Dendritic cell treated with granulocyte-macrophage colony-stimulating factor and Interleukin-4, amounts not matched to agents 40 ng/mL and 50 ng/mL, for 4 days (primary cell): ENCODE results near the gene FGG.

Experiments
- H3K27ac Mint-ChIP-seq: one replicate; pipeline ENCODE4 v1.8.0; 2022; ENCODE audit warnings: mild to moderate bottlenecking, mixed read lengths
- H3K27me3 Mint-ChIP-seq: one replicate; pipeline ENCODE4 v1.8.0; 2022; ENCODE audit warnings: mild to moderate bottlenecking, mixed read lengths
- H3K36me3 Mint-ChIP-seq: one replicate; pipeline ENCODE4 v1.8.0; 2022; ENCODE audit warnings: low read depth, mixed read lengths
- H3K4me1 Mint-ChIP-seq: one replicate; pipeline ENCODE4 v1.8.0; 2022; ENCODE audit warnings: low read depth, mixed read lengths
- H3K4me3 Mint-ChIP-seq: one replicate; pipeline ENCODE4 v1.8.0; 2022; ENCODE audit warnings: mild to moderate bottlenecking, moderate library complexity, mixed read lengths
- H3K9me3 Mint-ChIP-seq: one replicate; pipeline ENCODE4 v1.8.0; 2022; ENCODE audit warnings: mixed read lengths
- intact Hi-C: fragments of 100-400 bp; cut with micrococcal nuclease; formaldehyde crosslinking; loops from one replicate; pipeline ENCODE4 v1.15.0; 2022

The FGG gene

GRCh38 chr4:154620111-154620510, 7.7 kb upstream of the FGG start:
- Mint-ChIP-seq H3K27me3 (no peaks in the 10 kb centered on the region), H3K27ac (no peak overlapping the region), H3K36me3 (no peaks in the 10 kb centered on the region), H3K9me3 (no peaks in the 10 kb centered on the region), H3K4me3 (no peak overlapping the region), H3K4me1 (no peaks in the 10 kb centered on the region)
- intact Hi-C loops = no loop called here

- intact Hi-C loops = loop anchor here (1.0 kb wide), 1 partner anchor 69 kb away; the partner anchor contains the start of gene PLRG1
- H3K9me3 Mint-ChIP-seq = no peaks in the 10 kb centered on the region
- no peaks in the 10 kb centered on the region for H3K27me3 Mint-ChIP-seq
- no peak overlapping the region for H3K4me3 Mint-ChIP-seq
- no peak overlapping the region for H3K27ac Mint-ChIP-seq
- no peaks in the 10 kb centered on the region for H3K4me1 Mint-ChIP-seq
- H3K36me3 Mint-ChIP-seq = no peaks in the 10 kb centered on the region
Measured at GRCh38 chr4:154618708-154619315, 6.4 kb upstream of the FGG start.

DNA sequence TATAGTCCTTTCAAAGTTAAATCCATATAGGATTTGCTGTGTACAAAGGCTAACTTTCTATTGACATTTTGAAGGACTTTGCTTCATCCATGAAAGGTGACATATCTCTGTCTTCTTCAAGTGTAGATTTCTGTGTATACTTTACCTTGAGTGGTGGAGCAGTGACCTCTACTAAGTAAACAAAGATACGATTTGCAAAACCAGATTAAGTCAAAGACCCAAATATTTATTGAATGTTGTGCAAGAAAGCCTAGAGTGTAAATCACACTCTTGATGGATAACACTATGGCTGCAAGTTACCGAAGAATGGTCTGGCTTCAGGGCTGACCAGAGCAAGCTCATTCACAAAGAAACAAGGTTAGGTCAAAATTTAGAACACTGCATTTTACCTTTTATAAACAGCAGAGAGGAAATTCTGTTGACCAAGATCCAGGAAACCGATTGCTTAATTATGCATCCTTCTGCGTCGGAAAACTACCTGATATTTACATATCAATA, 5.4 kb upstream of the FGG start:
- H3K4me3 Mint-ChIP-seq = no peak overlapping the region
- no peaks in the 10 kb centered on the region for H3K36me3 Mint-ChIP-seq
- no peaks in the 10 kb centered on the region for H3K4me1 Mint-ChIP-seq
- no peaks in the 10 kb centered on the region for H3K9me3 Mint-ChIP-seq
- intact Hi-C loops = loop anchor here (1.0 kb wide), 1 partner anchor 68 kb away; the partner anchor contains the start of gene PLRG1
- H3K27me3 Mint-ChIP-seq = no peaks in the 10 kb centered on the region
- H3K27ac Mint-ChIP-seq = no peak overlapping the region

- H3K27ac Mint-ChIP-seq = no peak overlapping the region
- intact Hi-C loops = no loop called here
- no peaks in the 10 kb centered on the region for H3K36me3 Mint-ChIP-seq
- H3K27me3 Mint-ChIP-seq = no peaks in the 10 kb centered on the region
- H3K9me3 Mint-ChIP-seq = no peaks in the 10 kb centered on the region
- H3K4me1 Mint-ChIP-seq = no peaks in the 10 kb centered on the region
- H3K4me3 Mint-ChIP-seq = no peak overlapping the region
Measured at GRCh38 chr4:154616731-154617130, 4.3 kb upstream of the FGG start.

DNA sequence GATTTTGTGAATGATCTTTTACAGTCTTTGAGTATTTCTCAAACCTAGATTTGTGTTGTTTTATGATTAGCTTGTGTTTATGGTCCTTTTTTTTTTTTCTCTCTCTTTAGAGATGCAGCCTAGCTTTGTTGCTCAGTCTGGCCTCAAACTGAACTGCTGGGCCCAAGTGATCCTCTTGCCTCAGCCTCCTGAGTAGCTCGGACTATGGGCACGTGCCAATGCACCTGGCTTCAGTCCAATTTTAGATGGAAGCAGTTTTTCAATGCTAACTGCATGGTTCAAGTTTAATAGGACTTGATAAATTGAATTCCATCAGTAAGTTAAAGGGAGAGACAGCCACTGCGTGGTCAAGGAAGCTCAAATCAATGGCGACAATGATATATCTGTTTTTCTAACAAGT, 3.8 kb upstream of the FGG start:
- no peak overlapping the region for H3K27ac Mint-ChIP-seq
- no peaks in the 10 kb centered on the region for H3K36me3 Mint-ChIP-seq
- no peaks in the 10 kb centered on the region for H3K9me3 Mint-ChIP-seq
- H3K27me3 Mint-ChIP-seq = no peaks in the 10 kb centered on the region
- H3K4me1 Mint-ChIP-seq = no peaks in the 10 kb centered on the region
- H3K4me3 Mint-ChIP-seq = no peak overlapping the region
- intact Hi-C loops = no loop called here

- intact Hi-C loops = no loop called here
- H3K27me3 Mint-ChIP-seq = no peaks in the 10 kb centered on the region
- H3K36me3 Mint-ChIP-seq = no peaks in the 10 kb centered on the region
- H3K9me3 Mint-ChIP-seq = no peaks in the 10 kb centered on the region
- H3K4me1 Mint-ChIP-seq = no peaks in the 10 kb centered on the region
- H3K4me3 Mint-ChIP-seq = no peak overlapping the region
- no peak overlapping the region for H3K27ac Mint-ChIP-seq
Measured at GRCh38 chr4:154615211-154615610, 2.8 kb upstream of the FGG start.

GRCh38 chr4:154614306-154614705, 1.9 kb upstream of the FGG start:
- intact Hi-C loops = no loop called here
- Mint-ChIP-seq H3K27me3 (no peaks in the 10 kb centered on the region), H3K4me3 (no peak overlapping the region), H3K4me1 (no peaks in the 10 kb centered on the region), H3K9me3 (no peaks in the 10 kb centered on the region), H3K27ac (no peak overlapping the region), H3K36me3 (no peaks in the 10 kb centered on the region)

- no peak overlapping the region for H3K4me3 Mint-ChIP-seq
- no peaks in the 10 kb centered on the region for H3K9me3 Mint-ChIP-seq
- H3K4me1 Mint-ChIP-seq = no peaks in the 10 kb centered on the region
- intact Hi-C loops = no loop called here
- H3K27me3 Mint-ChIP-seq = no peaks in the 10 kb centered on the region
- no peaks in the 10 kb centered on the region for H3K36me3 Mint-ChIP-seq
- H3K27ac Mint-ChIP-seq = no peak overlapping the region
Measured at GRCh38 chr4:154611833-154612232, 623 bp downstream of the FGG start.

GRCh38 chr4:154610582-154610981, 1.9 kb downstream of the FGG start:
- no peak overlapping the region for H3K27ac Mint-ChIP-seq
- no peaks in the 10 kb centered on the region for H3K27me3 Mint-ChIP-seq
- intact Hi-C loops = no loop called here
- no peaks in the 10 kb centered on the region for H3K9me3 Mint-ChIP-seq
- H3K4me1 Mint-ChIP-seq = no peaks in the 10 kb centered on the region
- no peak overlapping the region for H3K4me3 Mint-ChIP-seq
- no peaks in the 10 kb centered on the region for H3K36me3 Mint-ChIP-seq

- Mint-ChIP-seq H3K27ac (no peak overlapping the region), H3K4me3 (no peak overlapping the region), H3K9me3 (no peaks in the 10 kb centered on the region), H3K4me1 (no peaks in the 10 kb centered on the region), H3K27me3 (no peaks in the 10 kb centered on the region), H3K36me3 (no peaks in the 10 kb centered on the region)
- intact Hi-C loops = no loop called here
Measured at GRCh38 chr4:154609532-154609931, 2.9 kb downstream of the FGG start.

DNA sequence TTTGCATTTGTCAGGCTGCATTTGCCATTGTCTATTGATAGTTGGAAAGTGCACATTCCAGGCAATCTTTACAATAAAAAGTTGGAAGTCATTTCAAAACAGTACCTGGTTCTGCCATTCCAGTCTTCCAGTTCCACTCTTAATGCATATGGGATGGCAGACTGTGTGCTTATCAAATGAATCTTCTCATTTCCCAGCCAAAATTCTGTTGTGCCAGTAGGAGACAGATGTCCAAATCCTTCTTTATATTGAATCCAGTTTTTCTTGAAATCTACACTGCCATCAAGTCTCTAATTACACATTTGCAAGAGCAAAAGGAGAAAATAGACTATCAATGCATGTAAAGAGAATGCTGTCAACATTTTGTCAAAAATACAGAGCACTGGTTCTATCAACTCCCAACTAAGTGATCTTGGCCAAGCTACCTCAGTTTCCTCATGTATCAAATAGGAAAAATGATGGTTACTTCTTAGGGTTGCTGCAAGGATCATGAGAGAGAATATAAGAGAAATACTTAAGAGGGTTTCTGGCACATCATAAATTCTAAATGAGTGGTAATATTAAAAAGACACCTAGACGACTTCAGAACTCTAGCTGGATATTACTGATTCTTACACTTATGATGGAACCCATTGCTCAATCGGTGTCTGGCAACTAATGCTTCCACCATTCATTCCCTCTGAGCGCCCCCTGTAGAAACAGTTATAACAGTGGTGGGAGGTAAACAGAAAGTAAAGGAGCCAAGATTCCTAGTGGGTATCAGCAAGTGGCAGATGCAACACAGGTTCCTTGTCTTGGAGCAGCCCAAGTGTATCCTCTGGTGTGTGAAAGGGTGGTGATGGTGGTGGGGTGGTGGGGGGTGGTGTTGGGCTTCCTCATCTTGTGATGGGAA, 3.8 kb downstream of the FGG start:
- intact Hi-C loops = no loop called here
- H3K9me3 Mint-ChIP-seq = no peaks in the 10 kb centered on the region
- H3K4me3 Mint-ChIP-seq = no peak overlapping the region
- no peaks in the 10 kb centered on the region for H3K27me3 Mint-ChIP-seq
- H3K4me1 Mint-ChIP-seq = no peaks in the 10 kb centered on the region
- H3K27ac Mint-ChIP-seq = no peak overlapping the region
- H3K36me3 Mint-ChIP-seq = no peaks in the 10 kb centered on the region

DNA sequence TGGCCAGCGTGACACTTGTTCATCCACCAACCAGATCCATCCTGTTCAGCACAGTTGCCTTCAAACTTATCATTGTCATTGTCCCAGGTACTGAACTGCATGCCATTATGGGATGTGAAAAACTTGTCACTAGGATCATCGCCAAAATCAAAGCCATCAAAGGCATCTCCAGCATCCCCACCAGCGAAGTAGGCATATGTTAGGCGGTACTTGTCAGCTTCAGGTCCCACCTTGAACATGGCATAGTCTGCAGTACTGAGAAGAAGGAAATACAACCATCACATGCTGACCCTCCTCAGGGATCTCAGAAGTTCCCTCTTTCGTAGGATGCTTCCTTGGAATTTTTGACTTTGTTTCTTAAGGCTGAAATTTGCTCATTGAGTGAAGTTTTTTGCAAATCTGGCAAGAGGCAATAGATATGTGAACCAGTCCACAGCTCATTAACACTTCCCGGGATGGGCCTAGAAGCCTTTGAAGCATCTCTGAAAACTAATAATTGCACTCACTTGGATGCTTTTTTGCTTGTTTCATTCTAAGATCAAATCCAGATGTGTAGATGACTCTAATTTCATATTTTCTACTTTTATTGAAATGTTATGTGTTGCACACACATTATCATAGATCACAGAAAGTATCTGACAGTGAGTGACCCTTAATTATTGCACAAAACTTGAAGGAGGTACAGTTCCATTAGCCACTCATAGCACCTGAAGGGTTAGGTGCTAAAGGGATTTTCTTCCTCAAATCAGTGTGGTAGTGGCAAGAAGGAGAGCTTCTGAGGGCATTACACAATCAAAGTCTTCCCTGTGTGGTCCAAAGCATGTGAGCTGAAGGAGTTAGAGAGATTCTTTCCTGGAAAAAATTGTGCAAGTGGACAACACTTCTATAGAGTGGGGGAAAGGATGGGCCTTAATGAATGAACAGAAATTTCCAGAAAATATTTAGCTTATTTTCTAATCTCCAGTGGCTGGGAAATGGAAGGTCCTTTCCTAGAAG, 5.4 kb downstream of the FGG start:
- Mint-ChIP-seq H3K36me3 (no peaks in the 10 kb centered on the region), H3K27ac (no peak overlapping the region), H3K4me1 (no peaks in the 10 kb centered on the region), H3K4me3 (no peak overlapping the region), H3K27me3 (no peaks in the 10 kb centered on the region), H3K9me3 (no peaks in the 10 kb centered on the region)
- intact Hi-C loops = no loop called here

GRCh38 chr4:154604696-154605200, 7.7 kb downstream of the FGG start:
- no peak overlapping the region for H3K27ac Mint-ChIP-seq
- H3K27me3 Mint-ChIP-seq = no peaks in the 10 kb centered on the region
- intact Hi-C loops = no loop called here
- H3K36me3 Mint-ChIP-seq = no peaks in the 10 kb centered on the region
- H3K4me1 Mint-ChIP-seq = no peaks in the 10 kb centered on the region
- no peak overlapping the region for H3K4me3 Mint-ChIP-seq
- no peaks in the 10 kb centered on the region for H3K9me3 Mint-ChIP-seq
